Ecto neural progenitor cell (in vitro differentiated cells): Measurements from ENCODE around the gene SULT1A2.
"Not testable (repeated sequence)": the region's sequence is repeated elsewhere in the genome, so short reads cannot be mapped to it uniquely, and the experiment has no call there.

Experiments used
- DNase-seq: peaks from one replicate; pipeline ENCODE4 v3.0.0-alpha.2; 2018; ENCODE audit warnings: low spot score

The SULT1A2 gene

GRCh38 chr16:28591355-28591754, 5.5 kb downstream of the SULT1A2 start:
- DNase-seq, result no peak

GRCh38 chr16:28590384-28591340, 6.2 kb downstream of the SULT1A2 start:
- no peak for DNase-seq

GRCh38 chr16:28589930-28590329, 6.9 kb downstream of the SULT1A2 start:
- no peak for DNase-seq

GRCh38 chr16:28589069-28589468, 7.8 kb downstream of the SULT1A2 start:
- DNase-seq, result no peak

GRCh38 chr16:28587386-28587785, 9.5 kb downstream of the SULT1A2 start:
- no peak for DNase-seq

GRCh38 chr16:28586466-28586865, 10.4 kb downstream of the SULT1A2 start:
- DNase-seq, result no peak

- DNase-seq, result no peak
These were observed 11.2 kb downstream of the SULT1A2 start for GRCh38 chr16:28585674-28586073.

GRCh38 chr16:28580726-28581315, 16.0 kb downstream of the SULT1A2 start:
- DNase-seq, result no peak

- DNase-seq, result no peak
These were observed 21.3 kb downstream of the SULT1A2 start for GRCh38 chr16:28575446-28576109.

- no peak for DNase-seq
These were observed 21.9 kb downstream of the SULT1A2 start for GRCh38 chr16:28574925-28575324.

- no peak for DNase-seq
These were observed 22.8 kb downstream of the SULT1A2 start for GRCh38 chr16:28573738-28574718.

- no peak for DNase-seq
These were observed 23.9 kb downstream of the SULT1A2 start for GRCh38 chr16:28572696-28573510.

GRCh38 chr16:28569968-28570752, 26.7 kb downstream of the SULT1A2 start:
- DNase-seq, result no peak

- DNase-seq, result no peak
These were observed 27.8 kb downstream of the SULT1A2 start for GRCh38 chr16:28569021-28569420.

GRCh38 chr16:28567292-28567691, 29.6 kb downstream of the SULT1A2 start:
- no peak for DNase-seq

- not testable (repeated sequence) for DNase-seq
These were observed 30.5 kb downstream of the SULT1A2 start for GRCh38 chr16:28566233-28566925.

GRCh38 chr16:28563218-28563617, 33.6 kb downstream of the SULT1A2 start:
- DNase-seq, result no peak

- DNase-seq, result no peak
These were observed 34.7 kb downstream of the SULT1A2 start for GRCh38 chr16:28562199-28562598.

- no peak for DNase-seq
These were observed 35.2 kb downstream of the SULT1A2 start for GRCh38 chr16:28561557-28562187.
